Middle frontal gyrus (tissue), 1 donor: ENCODE results near the gene CRY1.
"Not testable (repeated sequence)": the region's sequence is repeated elsewhere in the genome, so short reads cannot be mapped to it uniquely, and the experiment has no call there.

Source experiments
- DNase-seq: peaks from one replicate; pipeline ENCODE4 v3.0.0-alpha.2; 2015; ENCODE audit warnings: low spot score; ENCODE audit errors: extremely low spot score

Gene CRY1

DNA sequence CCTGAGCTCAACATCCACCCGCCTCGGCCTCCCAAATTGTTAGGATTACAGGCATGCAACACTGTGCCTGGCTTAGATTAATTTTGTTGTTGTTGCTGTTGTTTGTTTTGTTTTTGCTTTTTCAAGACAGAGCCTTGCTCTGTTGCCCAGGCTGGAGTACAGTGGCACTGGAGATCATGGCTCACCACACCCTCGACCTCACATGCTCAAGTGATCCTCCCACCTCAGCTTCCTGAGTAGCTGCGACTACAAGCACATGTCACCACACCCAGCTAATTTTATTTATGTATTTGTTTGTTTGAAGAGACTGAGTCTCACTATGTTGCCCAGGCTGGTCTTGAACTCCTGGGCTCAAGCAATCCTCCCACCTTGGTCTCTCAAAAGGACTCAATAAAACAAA lies 26.7 kb downstream of the CRY1 start:
- DNase-seq = no peak

DNA sequence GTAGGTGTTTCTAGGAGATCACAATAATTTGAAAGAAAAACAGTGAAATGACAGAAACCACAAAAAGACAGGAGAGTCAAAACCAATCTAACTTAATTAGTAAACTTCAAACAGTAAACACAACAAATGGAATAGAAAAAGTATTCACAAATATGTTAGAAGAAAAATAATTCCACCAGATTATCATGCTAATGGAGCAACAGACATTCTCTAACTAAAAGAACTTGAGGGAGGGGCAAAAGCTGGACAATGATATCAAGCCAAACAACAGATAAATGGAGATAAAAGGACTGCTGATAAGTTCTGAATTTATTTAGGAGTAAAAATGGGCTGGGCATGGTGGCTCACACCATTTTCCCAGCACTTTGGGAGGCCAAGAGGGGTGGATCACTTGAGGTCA lies 28.7 kb downstream of the CRY1 start:
- DNase-seq = no peak

DNA sequence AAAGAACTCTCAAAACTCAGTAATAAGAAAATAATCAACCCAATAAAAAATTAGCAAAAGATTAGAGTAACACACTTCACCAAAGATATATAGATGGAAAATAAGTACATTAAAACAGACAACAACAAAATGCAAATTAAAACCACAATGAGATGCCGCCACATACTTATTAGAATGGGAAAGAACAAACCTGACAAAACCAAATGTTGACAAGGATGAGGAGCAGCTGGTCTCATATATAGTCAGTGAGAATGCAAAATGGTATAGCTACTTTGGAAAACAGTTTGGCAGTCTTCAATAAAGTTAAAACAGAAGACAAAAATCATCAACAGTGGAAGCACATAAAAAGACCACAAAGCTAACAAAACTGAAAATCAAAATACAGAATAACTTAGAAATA lies 29.1 kb downstream of the CRY1 start:
- no peak for DNase-seq

DNA sequence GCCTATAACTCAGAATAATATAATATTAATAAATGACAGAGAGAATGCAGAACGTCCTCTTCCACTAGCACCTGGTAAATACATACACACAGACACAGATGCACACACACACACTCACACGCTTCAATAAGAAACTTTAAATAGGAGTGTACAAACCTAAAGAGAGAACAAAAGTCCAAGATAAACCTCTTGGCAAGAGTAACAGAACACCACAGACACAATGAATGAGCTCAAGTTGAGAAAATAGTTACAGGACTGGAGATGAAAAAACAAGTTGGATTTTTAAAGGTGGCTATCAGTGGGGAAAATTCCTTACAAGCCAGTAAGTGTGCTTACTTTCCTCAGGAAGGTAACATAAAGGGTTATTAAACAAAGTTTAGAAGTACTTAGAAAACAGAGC lies 35.2 kb downstream of the CRY1 start:
- DNase-seq = no peak

DNA sequence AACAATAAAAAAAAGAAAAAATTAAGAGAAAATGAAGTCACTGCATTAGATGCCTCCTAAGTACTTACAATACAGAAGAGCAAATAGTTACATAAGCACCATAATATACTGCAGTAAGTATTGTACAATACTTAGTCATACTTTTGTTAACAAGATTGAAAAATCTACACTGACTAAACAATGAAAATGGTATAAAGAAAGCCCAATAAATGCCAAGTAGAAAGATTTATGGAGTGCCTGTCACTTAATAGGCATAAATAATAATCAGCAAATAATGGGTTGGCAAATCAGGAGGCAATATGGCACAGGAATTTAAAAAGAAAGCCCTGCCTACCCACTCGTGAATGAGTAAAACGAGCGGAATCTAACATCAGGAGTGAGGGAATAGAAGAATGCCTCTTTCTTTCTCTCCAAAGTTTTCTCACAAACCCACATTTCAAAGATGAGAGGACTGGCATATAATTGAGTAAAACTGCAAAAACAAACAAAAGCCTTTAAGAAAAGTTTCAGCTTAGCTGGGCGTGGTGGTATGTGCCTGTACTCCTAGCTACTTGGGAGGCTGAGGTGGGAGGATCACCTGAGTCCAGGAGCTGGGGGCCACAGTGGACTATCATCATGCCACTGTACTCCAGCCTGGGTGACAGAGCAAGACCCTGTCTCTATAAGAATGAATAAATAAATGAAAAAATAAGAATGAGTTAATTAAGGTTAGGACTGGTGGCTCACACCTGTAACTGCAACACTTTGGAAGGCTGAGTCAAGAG lies 36.1 kb downstream of the CRY1 start:
- no peak for DNase-seq

DNA sequence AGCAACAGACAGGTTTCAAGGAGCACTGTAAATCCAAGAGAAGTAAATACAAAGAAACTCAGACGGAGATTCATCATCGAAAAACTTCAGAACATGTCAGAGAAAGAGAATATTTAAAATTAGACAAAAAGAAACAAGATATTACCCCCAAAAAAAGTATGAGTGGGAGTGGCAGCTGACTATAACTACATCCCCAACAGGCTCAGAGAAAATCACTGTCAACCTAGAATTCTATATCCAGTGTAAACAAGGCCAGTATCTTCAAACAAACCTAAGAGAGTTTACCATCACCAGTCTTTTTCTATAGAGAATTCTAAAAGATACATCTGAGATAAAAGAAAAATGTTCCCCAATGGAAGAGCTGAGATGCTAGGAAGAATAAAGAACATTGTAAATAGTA lies 39.6 kb downstream of the CRY1 start:
- DNase-seq = no peak

DNA sequence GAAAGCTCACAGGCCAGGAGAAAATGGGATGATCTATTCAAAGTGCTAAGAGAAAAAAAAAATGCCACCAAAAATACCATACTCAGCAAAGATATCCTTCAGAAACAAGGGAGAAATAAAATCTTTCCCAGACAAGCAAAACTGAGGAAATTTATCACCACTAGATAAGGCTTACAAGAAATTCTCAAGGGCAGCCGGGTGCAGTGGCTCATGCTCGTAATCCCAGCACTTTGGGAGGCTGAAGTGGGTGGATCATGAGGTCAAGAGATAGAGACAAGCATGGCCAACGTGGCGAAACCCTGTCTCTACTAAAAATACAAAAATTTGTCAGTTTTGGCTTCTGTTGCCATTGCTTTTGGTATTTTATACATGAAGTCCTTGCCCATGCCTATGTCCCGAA lies 48.2 kb downstream of the CRY1 start:
- DNase-seq = no peak

DNA sequence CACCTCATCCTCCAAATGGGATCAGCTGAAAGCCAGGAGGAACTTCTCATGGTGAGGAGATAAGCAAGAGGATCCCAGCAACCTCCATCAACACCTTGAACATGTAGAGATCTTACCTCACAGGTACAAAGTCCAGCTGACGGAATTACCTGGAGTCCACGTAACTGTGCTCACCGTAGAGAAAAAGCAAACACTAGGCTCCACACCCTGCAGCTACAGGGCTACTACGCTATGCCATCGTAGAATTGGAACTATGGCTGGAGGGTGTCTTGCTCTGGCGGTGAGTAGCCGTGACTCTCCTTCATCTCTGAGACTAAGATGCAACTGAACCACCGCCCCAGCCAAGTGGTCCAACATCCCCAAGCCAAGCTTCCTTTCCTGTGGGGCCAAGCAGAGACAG lies 50.5 kb downstream of the CRY1 start:
- no peak for DNase-seq

DNA sequence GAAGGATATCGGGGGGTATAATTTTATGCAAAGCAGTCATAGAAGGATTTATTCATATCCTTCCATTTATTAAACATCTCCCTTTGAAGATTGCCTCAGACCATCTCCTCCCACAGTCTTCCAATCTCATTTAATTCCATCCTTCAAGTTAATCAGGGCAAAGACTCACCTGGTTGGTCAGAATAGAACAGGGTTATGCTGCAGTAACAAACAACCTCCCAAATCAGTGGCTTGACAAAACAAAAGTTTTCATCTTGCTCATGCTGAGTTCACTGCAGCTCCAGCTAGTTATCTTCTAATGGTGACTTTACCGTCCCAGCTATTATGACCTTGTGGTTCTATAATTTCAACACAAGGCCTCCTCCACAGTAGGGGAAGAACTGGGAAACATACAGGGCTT lies 57.6 kb downstream of the CRY1 start:
- no peak for DNase-seq

DNA sequence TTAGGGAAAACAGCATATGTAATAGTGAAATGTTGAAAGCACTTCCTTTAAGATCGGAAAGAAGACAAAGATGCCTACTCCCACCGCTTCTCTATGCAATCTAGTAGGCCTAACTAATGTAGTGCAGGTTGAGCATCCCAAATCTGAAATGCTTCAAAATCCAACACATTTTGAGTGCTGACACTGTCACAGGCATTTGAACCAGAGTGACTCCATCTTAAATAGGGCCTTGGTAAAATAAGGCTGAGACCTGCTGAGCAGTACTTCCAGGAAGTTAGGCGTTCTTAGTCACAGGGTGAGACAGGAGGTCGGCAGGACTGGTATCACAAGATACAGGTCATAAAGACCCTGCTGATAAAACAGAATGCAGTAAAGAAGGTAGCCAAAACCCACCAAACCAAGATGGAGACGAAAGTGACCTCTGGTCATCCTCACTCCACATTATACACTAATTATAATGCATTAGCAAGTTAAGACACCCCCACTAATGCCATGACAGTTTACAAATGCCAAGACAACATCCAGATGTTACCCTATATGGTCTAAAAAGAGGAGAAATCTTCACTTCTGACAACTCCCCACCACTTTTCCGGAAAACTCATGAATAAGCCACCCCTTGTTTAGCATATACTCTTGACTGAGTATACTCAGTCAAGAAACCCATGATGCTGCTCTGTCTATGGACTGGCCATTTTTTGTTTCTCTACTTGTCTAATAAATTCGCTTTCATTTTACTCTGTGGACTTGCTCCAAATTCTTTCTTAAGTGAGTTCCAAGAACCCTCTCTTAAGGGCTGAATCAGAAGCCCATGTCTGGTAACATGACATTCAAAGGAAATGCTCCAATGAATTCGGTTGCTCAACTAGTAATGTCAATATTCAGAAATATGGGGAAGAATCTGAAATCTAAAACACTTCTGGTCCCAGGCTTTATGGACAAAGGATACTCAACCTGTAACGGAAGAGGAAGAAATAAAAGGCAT lies 59.3 kb downstream of the CRY1 start:
- no peak for DNase-seq

DNA sequence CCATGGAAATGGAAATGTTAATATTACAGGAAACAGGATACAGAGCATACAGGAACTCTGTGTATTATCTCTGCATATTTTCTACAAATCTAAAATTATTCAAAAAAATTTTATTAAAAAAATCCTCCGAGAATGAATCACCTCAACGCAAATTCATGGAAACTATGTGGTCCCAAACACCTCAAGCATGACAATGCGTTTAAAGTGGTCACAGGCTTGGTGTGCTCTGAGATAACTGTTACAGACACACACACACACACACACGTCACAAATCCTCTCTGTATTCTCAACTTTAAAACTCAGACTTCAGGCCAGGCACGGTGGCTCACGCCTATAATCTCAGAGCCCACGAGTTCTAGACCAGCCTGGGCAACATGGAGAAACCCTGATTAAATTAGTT lies 61.1 kb downstream of the CRY1 start:
- no peak for DNase-seq

DNA sequence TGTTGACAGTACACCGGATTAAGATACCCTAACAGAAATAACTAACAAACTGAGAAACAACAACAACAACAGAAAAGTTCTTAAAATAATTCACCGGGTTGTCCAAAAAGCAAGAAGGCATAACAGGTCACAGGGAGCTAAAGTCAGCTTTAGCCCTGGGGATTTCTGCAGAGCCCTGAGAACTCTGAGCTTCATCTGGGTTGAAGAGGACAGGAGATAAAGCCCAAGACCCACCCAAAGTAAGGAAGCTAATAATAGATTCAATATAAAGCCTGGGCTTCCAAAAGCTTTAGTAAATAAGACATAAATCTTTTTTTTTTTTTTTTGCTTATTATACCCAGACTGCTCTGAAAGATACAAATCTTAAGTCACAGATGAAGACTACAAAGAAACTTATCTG lies 62.3 kb downstream of the CRY1 start:
- no peak for DNase-seq

DNA sequence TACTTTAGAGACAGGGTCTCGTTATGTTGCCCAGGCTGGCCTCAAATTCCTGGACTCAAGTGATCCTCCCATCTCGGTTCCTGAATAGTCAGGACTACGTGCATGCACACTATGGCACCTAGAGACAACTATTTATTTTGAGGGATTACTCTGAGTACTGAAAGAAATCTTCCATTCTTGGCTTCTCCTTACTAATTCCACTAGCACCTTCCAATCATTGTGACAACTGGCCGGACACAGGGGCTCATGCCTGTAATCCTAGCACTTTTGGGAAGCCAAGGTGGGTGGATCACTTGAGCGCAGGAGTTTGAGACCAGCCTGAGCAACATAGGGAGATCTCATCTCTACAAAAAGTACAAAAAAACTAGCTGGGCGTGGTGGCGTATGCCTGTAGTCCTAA lies 64.3 kb downstream of the CRY1 start:
- no peak for DNase-seq

DNA sequence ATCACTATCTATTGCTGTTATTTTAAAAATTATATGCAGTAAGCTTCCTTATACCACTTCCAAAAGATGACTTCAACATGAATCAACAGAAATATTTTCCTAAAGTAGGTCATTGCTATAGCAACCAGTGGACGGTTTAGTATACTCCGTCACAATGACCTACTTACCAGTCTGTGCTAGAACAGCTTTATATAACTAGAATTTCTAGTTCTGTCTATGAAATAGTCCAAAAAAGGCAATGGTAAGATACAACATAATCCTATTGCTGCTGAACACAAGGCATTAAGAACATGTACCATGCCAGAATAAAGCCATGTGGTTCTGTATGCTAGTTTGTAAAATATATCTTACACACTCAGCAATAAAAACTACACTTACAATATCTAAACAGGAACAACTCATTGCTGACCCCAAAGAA lies 65.7 kb downstream of the CRY1 start:
- peak; percentile 35 for DNase-seq

DNA sequence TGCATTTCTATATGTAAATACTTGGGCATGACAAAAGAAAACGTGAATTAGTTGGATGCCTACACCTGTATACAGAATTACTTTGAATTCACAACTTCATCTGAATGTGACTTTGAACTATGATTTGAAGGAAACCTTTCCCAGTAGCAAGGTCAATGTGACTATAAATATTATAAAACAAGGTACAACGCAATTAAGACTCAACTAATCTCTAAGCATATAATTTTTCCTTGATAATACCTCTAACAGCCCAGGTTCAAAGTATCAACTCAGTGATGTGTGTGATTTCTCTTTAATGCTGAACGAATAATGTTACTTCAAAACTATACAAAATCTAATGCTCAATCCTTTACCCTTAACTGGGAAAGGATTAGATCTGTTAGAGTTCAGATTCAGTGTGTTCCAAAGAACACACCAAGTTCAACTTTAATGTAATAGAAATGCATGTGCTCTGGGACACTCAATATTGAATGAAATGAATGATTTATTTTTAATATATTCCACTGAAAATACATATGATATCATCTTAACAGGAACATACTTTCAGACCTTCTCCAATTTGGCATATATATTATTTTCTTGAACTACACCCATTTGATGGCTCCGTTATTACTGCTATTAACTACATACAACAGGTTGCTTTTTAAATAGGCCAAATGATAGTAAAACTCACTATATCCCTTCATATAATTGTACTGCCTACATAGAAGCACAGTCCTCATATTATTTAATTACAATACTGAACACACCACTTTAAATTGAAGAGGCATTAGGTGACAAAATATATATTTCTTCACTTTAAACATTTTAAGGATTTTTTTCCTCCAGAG lies 66.3 kb downstream of the CRY1 start:
- DNase-seq = no peak

DNA sequence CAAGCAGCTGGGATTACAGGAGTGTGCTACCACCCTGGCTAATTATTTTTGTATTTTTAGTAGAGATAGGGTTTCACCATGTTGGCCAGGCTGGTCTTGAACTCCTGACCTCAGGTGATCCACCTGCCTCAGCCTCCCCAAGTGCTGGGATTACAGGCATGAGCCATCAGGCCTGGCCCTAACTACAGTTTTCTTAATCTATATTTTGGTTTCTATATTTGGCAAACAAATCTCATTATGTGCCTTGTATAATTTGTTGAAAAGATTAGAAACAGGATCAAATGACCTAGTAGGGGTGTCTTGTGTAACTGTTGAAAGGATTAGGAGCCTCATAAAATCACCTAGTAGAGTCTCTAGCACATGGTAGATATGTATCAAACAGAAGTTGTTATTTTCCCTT lies 67.0 kb downstream of the CRY1 start:
- DNase-seq = not testable (repeated sequence)

DNA sequence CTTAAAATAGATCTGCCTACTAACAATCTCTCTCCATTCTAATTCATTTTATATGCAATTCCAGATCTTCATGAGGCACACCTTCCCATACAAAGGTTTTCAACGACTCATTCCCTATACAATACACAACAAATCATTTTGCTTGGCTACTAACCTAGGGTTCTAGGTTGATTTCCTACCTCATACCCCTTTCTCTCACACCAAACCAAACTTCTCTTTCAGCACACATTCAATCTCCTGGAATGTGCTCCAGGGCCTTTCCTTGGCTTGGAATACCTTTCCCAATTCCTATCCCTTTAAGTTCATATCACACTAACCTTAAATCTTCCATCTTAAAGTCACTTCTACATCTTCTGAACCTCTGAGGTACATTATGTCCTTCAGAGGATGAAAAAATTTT lies 67.7 kb downstream of the CRY1 start:
- DNase-seq = no peak

DNA sequence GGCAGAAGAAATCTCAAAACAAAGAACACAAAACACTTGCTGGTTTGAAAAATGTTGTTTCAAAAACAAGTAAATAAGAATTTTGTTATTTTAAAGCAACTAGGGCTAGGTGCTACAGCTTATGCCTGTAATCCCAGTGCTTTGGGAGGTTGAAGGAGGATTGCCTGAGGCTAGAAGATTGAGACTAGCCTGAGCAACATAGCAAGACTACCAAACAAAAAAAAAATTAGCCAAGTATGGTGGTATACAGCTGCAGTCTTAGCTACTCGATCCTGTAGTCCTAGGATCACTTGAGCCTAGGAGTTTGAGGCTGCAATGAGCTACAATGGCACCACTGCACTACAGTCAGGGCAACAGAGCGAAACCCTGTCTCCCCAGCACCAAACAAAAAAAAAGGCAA lies 73.8 kb downstream of the CRY1 start:
- no peak for DNase-seq

DNA sequence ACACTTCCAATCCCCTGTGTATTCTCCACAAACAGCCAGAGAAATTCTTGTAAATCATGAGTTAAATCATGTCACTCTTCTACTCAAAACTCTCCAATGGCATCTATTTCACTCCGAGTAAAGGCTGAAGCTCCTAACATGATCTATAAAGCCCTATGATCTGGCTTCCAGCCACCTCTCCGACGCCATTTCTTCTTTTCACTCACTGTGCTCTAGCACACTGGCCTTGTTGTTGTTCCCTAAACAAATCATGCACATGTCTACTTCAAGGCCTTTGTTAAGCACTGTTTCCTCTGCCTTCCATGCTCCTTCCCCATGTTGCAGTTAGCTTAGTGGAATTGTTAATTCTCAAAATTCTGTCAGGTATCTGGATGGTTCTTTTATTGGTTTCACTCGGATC lies 76.3 kb downstream of the CRY1 start:
- no peak for DNase-seq

DNA sequence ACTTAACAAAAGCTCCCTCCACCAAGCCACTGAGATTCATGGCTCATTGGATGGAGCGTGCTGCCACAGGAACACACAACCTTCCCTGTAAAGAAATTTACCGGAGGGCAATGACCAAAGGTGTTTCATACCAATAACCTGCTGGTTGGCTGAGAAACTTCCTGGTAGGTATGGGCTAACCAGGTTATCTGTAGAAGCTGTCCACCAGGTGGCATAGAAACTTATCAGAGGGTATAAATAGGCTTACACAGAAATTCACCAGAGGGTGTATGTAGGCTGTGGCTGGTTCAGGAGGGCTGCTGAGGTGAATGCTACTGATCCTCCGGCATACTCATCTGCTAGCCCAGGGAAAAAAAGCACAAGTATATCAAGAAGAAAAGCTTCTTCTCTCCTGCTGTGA lies 79.3 kb downstream of the CRY1 start:
- DNase-seq = no peak

DNA sequence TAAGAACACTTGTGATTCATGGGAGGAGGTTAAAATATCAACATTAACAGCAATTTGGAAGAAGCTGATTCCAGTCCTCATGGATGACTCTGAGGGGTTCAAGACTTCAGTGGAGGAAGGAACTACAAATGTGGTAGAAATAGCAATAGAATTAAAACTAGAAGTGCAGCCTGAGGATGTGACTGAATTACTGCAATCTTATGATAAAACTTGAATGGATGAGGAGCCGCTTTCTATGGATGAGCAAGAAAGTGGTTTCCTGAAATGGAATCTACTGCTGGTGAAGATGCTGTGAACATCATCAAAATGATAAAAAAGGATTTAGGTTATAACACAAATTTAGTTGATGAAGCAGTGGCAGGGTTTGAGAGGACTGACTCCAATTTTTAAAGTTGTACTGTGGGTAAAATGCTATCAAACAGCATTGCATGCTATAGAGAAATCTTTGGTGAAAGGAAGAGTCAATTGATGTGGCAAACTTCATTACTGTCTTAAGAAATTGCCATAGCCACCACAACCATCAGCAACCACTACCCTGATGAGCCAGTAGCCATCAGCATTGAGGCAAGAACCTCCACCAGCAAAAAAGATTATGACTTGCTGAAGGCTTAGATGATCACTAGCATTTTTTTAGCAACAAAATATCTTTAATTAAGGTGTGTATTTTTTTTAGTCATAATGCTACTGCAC lies 80.5 kb downstream of the CRY1 start:
- no peak for DNase-seq
